SH-SY5Y (cell line): ENCODE results near the gene ZNF382.

Source experiments
- GATA2 ChIP-seq: IDR thresholded peaks from 2 replicates; pipeline ENCODE4 v1.6.1; 2011; ENCODE audit warnings: mild to moderate bottlenecking, low read depth, low read length
- GATA3 ChIP-seq: IDR thresholded peaks from 2 replicates; pipeline ENCODE4 v1.6.1; 2011; ENCODE audit warnings: low read depth, mild to moderate bottlenecking, low read length, moderate library complexity

The ZNF382 gene

GRCh38 chr19:36605101-36605876 lies at the start of gene ZNF382:
ZNF382 (plus strand) TSS chr19:36605313; CDS start chr19:36609915, 4,602 bp downstream.
- no peak for TF ChIP-seq GATA2
- TF ChIP-seq GATA3 = no peak

- TF ChIP-seq GATA3 = no peak
- TF ChIP-seq GATA2 = no peak
Observed at GRCh38 chr19:36564391-36564790, 40.7 kb upstream of the ZNF382 start.

GRCh38 chr19:36572593-36573019 lies 32.5 kb upstream of the ZNF382 start:
- TF ChIP-seq GATA3 (no peak), GATA2 (no peak)

GRCh38 chr19:36573020-36573894 lies 31.9 kb upstream of the ZNF382 start, which contains the start of gene ZNF529:
ZNF529 (minus strand) TSS chr19:36573292; CDS start chr19:36572346, 946 bp downstream.
- TF ChIP-seq GATA3 (no peak), GATA2 (no peak)

- TF ChIP-seq GATA3 (no peak), GATA2 (no peak)
Observed at GRCh38 chr19:36573895-36574720, 31.0 kb upstream of the ZNF382 start.

GRCh38 chr19:36574741-36575140 lies 30.4 kb upstream of the ZNF382 start:
- TF ChIP-seq GATA2 (no peak), GATA3 (no peak)

- TF ChIP-seq GATA2 (no peak), GATA3 (no peak)
Observed at GRCh38 chr19:36577271-36577996, 27.7 kb upstream of the ZNF382 start.

- TF ChIP-seq GATA2 (no peak), GATA3 (no peak)
Observed at GRCh38 chr19:36579255-36579654, 25.9 kb upstream of the ZNF382 start.

- TF ChIP-seq GATA2 (peak; percentile 44; the same call in 1 of the 2 replicates), GATA3 (no peak)
Observed at GRCh38 chr19:36604656-36605100, 435 bp upstream of the ZNF382 start.

GRCh38 chr19:36605877-36606478 lies 865 bp downstream of the ZNF382 start:
- TF ChIP-seq GATA2 (no peak), GATA3 (no peak)

GRCh38 chr19:36627057-36627456 lies 21.9 kb downstream of the ZNF382 start:
- TF ChIP-seq GATA3 (no peak), GATA2 (no peak)

- no peak for TF ChIP-seq GATA3
- TF ChIP-seq GATA2 = no peak
Observed at GRCh38 chr19:36635342-36635741, 30.2 kb downstream of the ZNF382 start.
